ENCODE results near the gene CCDC18.
"Not testable (repeated sequence)": the region's sequence is repeated elsewhere in the genome, so short reads cannot be mapped to it uniquely, and the experiment has no call there.

The CCDC18 gene, protein sequence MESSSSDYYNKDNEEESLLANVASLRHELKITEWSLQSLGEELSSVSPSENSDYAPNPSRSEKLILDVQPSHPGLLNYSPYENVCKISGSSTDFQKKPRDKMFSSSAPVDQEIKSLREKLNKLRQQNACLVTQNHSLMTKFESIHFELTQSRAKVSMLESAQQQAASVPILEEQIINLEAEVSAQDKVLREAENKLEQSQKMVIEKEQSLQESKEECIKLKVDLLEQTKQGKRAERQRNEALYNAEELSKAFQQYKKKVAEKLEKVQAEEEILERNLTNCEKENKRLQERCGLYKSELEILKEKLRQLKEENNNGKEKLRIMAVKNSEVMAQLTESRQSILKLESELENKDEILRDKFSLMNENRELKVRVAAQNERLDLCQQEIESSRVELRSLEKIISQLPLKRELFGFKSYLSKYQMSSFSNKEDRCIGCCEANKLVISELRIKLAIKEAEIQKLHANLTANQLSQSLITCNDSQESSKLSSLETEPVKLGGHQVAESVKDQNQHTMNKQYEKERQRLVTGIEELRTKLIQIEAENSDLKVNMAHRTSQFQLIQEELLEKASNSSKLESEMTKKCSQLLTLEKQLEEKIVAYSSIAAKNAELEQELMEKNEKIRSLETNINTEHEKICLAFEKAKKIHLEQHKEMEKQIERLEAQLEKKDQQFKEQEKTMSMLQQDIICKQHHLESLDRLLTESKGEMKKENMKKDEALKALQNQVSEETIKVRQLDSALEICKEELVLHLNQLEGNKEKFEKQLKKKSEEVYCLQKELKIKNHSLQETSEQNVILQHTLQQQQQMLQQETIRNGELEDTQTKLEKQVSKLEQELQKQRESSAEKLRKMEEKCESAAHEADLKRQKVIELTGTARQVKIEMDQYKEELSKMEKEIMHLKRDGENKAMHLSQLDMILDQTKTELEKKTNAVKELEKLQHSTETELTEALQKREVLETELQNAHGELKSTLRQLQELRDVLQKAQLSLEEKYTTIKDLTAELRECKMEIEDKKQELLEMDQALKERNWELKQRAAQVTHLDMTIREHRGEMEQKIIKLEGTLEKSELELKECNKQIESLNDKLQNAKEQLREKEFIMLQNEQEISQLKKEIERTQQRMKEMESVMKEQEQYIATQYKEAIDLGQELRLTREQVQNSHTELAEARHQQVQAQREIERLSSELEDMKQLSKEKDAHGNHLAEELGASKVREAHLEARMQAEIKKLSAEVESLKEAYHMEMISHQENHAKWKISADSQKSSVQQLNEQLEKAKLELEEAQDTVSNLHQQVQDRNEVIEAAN (N-terminal part only)

DNA sequence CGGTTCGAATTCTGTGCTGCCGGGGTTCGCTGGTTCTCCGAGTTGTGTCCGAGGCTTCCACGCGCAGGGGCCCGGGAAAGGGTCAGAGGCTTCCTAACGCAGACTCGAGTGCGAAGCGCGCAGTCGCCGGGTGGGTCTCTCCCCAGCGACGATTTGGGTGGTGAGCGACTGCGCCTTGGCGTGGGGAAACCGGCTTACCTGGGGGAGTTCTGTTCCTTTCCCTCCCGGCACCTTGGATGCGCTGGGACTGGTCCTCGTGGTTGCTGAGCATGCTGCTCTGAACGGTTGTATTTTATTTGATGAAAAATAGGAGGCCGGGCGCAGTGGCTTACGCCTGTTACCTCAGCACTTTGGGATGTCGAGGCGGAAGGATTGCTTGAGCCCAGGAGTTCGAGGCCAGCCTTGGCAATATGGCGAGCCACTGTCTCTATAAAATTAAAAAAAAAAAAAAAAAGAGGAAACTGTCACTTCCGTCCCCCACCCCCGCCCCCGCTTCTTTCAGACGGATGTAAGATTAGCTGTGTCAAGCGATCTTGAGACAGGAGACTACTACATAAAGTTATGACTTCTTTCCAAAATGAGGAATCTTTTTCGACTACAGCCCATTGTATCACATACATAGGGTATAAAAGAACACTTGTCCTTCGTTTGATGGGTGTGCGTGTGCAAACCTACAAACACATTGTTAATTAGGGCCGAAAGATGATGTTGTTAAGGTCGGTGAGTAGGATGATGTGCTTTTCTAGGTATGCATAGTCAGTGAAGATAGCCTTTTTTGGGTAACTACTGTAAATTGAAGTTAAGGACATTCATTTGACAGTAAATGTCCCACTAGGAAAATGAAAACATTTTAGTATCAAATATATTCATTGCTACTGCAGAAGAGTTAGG lies at the start of gene CCDC18:
TSS of gene CCDC18 (plus strand) at position 2 of the 891 bp plus-strand sequence. CDS start 2,638 bp downstream, outside the sequence.
- DNase-seq (ENCODE audit: low read depth): peak; percentile 42

DNA sequence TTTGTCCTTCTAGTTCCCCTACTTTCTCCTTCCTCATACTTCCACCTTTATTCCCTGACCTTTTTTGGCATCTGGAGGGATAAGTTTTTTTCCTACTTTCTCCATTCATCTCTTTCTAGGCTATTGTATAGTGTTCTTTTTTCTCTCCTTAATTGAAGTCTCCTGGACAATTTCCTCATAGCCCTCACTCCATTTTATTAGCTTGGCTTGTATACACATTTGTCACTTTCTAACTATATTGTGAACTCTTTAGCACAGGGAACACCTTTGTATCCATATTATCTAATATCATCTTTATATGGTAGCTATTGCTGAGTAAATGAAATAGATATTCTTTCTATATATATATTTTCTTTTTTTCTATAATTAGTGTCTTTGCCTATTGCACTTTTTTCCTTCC lies 47.9 kb upstream of the CCDC18 start:
- DNase-seq (ENCODE audit: low read depth): no peak

DNA sequence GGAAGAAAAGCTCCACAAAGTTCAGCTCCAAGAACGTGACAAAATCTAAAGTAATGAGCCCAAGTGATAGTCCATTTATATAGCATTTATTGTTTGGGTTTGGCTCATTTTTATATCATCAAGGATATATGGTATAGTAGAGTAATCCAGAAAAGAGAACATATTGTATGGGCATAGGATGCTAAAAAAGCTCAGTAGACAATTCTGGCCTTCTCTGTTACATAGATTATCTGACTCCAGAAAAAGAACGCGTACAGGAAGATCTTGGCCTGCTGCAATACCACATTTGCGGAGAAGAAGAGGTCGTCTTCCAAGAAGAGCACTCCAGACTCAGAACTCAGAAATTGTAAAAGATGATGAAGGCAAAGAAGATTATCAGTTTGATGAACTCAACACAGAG lies 44.1 kb upstream of the CCDC18 start:
- DNase-seq (ENCODE audit: low read depth): no peak

DNA sequence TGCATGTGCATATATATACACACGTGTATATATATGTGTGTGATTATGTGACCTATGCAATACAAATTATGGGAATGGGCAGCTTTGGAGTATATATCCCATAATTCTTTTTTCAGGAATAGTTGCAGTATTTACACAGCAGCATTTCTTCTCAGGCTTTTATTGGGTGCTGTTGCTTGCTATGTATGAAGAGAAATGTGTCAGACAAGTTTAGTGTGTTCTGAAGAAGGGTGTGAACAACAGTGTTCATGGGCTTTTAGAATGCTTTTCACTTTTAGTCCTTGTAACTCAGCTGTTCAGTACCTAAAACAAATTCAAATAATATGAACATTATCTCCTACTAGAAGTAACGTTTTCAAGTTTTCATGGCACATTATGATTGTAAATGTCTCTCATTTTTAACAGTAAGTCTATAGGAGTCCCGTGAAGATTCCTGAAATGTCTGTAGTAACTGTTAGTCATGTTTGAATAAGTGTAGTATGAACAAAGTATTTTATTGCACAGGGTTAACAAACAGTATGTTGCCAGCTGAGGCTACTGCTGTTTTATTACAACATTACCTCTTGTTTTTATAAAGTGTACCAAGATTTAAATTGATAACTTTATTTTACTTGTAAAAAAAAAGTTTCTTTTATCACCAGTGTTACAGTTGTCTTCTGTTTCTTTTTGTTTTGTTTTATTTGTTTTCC lies 42.8 kb upstream of the CCDC18 start:
- DNase-seq (ENCODE audit: low read depth): no peak

DNA sequence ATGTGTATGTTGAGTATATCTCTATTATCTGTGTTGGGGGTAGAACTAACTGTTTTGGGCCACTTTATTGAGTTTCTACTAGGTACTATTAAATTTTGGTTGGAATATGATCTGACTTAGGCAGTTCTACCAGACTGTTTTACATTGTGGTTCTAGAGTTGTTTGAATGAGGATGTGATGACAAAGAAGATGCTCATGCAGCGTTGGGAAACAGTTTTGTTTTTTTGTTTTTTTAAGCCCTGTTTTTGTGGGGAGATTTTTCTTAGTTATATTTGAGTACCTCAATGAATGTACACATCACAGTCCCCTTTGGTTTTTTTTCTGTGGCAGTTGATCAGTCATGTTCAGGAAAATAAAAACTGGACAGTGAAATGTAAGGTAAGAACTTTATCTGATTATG lies 40.4 kb upstream of the CCDC18 start:
- DNase-seq (ENCODE audit: low read depth): no peak

DNA sequence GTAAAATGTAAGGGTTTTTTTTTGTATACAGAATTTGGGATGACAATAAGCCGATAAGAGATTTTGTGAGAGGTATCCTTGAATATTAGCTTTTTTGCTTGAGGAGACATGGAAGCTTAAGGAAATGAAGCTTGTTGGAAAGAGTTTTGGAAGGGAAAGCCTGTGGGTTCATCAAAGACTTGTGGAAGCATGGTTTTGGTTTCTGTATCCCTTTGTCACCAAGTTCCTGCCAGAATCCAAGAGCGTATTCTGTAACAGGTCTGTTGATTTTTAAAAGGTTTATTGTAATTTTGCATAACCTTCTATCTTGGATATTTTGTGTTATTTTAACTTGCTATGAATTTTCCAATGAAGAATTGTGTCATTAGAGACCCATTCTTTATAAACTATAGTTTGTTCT lies 38.4 kb upstream of the CCDC18 start:
- DNase-seq (ENCODE audit: low read depth): no peak

DNA sequence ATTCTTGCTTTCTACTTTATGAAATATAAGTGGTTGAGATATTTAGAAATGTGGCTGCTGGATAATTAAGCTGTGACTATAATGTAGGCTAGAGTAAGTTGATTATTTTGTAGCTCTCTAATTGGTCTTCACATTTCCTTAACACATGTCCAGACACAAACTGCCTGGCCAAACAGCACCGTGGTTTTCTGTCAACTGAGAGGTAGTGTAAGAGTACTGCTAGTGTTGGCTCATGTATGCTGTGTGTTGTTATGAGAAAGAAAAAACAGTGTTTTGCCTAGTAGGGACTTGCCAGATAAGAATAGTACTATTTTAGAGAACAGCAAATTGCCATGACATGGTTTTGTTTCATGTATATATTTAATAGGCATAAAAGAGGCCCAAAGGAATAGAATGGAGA lies 37.4 kb upstream of the CCDC18 start:
- DNase-seq (ENCODE audit: low read depth): no peak

DNA sequence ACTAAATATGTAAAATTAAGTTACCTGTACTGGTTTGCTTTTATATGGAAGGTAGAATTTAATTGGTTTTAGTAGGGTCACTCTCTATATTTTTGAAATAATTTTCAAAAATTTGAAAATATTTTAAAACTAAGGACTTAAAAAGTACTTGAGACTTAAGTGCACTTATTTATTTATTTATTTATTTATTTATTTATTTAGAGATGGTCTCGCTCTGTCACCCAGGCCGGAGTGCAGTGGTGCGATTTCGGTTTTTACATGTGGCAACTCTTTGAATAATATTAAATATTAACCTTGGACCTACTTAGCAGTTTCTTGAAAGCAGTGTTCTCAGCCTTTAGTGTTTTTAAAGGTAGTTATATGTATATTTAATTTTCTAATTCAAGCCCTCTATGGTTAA lies 36.8 kb upstream of the CCDC18 start:
- DNase-seq (ENCODE audit: low read depth): no peak

DNA sequence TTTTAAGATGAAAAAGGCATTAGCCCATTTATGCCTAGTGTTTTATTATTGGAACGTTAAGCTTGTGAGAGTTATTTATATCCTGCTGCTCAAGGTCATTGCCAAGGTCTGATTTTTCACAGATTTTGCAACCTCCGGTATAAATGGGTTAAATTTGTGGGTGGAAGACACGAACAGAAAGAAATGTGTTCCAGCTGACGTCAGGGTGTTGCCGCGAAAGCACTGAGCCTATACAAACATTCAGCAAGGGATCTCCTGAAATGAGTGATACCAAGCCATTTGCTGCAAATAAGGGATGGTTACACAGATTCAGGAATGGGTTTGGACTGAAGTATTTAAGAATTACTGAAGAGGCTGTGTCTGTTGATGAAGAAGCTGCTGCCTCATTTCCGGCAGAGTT lies 32.5 kb upstream of the CCDC18 start:
- DNase-seq (ENCODE audit: low read depth): no peak

DNA sequence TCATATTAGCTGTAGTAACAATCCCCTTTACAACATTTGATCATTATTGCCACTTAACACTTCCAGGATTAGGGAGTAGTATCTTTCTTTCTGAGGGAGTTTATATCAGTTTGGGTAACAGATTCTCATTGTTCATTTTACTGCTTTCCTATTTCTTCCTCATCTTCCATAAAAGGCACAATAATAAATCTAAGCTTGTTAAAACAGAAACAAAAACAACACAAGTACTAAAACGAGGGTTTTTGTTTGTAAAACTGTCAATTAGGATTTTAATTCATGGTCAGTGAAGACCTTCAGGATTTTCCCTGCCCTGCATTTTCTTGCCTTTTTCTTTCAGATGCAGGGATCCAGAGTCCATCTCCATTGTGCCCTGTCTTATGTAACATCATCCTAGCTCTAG lies 29.8 kb upstream of the CCDC18 start:
- DNase-seq (ENCODE audit: low read depth): no peak

DNA sequence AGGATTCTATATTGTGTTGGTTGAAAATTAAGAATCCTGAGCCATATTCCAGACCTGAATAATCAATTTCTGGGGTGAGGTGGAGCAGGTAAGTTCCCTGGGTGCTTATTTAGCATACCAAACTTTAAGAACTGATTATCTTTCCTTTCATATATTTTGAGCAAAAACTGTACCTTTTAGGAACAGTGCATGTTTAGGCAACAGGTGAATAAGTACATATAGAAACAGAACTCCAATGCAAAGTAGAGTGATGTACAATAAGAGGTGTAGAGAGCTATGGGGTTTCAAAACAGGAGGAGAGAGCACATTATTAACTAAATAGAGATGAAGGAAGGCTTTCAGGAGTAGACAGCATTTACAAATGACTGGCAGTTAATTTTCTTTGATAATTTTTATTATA lies 29.1 kb upstream of the CCDC18 start:
- no peak for DNase-seq (ENCODE audit: low read depth)

DNA sequence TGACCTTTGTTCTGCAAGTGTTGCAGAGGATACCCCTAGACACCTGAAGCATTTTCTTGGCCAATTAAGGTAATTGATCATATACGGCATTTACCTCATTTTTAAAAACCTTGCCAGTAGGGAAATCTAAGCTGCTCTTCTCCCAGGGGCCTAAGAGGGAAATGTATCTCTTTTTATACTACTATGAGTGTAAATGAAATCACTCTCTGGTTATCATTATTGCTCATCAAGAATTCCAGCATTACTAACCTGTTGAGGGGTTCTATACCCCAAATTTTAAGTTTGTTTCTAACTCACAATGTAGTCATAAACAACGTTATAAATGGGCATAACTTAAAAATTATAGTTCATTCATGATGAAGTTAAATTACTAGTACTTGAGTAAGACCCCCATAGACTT lies 27.7 kb upstream of the CCDC18 start:
- no peak for DNase-seq (ENCODE audit: low read depth)

DNA sequence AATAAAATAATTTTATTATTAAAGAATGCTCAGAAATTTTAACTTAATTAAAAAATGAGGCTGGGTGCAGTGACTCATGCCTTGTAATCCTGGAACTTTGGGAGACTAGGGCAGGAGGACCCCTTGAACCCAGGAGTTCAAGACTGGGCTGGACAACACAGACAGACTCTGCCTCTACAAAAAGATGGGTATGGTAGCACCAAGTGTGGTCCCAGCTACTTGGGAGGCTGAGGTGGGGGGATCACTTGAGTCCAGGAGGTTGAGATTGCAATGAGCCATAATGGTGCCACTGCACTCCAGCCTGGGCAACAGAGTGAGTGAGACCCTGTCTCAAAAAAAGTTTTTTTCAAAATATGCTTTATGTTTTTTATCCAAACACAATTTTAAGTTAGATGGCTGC lies 25.6 kb upstream of the CCDC18 start:
- DNase-seq (ENCODE audit: low read depth): no peak

DNA sequence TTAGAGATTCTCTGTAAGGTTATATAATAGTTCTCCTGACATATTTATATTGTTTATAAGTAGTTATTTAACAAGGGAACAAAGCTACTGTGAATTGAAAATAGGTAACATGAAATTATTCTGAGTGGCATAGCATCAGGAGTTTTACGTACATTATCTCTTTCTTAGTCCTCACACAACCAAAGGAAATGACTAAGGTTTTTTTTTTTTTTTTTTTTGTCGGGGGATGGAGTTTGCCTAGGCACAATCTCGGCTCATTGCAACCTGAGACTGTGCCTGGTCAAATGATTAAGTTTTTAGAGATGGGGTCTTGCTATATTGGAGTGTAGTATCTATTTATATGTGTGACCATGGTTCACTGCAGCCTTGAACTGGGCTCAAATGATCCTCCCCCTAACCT lies 25.2 kb upstream of the CCDC18 start:
- no peak for DNase-seq (ENCODE audit: low read depth)

DNA sequence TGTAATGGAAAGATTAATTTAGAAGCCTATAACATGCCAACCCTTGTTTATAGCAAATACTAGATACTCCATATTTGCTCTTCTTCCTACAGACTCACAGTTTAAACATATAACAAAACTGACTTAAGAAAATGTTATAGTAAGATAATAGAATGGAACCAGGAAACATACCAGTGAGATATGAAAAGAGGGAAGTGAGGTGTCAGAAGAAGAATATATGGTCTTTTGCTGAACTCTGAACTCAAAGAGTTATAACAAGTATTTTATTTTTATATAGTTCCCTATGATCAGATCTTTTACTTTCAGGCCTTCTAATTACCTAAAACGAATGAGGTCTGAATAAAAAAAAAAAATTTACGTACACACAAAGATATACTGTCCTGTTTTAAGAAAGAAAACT lies 21.2 kb upstream of the CCDC18 start:
- DNase-seq (ENCODE audit: low read depth): no peak

DNA sequence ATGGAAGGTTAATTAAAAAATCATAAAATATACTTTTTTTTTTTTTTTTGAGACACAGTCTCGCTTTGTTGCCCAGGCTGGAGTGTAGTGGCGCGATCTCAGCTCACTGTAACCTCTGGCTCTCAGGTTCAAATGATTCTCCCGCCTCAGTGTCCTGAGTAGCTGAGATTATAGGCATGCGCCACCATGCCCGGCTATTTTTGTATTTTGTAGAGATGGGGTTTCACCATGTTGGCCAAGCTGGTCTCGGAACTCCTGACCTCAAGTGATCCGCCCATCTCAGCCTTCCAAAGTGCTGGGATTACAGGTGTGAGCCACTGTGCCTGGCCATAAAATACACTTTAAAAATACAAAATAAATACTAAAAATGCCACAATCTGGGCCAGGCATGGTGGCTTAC lies 17.2 kb upstream of the CCDC18 start:
- DNase-seq (ENCODE audit: low read depth): not testable (repeated sequence)

DNA sequence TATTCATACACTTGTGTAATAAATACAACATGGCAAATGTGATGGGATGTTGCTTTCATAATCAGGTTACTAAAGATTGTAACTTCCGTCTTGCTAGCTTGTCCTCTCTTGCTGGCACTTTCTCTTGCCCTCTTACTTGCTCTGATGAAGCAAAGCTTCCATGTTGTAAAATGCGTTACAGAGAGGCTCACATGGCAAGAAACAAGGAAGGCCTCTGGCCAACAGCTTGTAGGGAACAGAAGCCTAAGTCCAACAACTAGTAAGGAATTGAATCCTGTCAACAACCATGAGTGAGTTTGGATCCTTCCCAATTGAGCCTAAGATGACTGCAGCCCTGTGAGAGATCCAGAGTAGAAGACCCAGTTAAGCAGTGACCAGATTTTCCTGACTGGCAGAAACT lies 15.7 kb upstream of the CCDC18 start:
- DNase-seq (ENCODE audit: low read depth): no peak

DNA sequence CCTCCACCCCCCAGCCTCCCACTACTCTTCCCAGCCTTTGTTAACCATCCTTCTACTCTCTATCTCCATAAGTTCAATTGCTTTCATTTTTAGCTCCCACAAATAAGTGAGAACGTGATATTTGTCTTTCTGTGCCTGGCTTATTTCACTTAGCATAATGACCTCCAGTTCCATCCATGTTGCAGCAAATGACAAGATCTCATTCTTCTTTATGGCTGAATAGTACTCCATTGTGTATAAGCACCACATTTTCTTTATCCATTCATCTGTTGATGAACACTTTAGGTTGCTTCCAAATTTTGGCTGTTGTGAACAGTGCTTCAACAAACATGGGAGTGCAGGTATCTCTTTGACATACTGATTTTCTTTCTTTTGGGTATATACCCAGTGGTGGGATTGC lies 14.6 kb upstream of the CCDC18 start:
- not testable (repeated sequence) for DNase-seq (ENCODE audit: low read depth)

DNA sequence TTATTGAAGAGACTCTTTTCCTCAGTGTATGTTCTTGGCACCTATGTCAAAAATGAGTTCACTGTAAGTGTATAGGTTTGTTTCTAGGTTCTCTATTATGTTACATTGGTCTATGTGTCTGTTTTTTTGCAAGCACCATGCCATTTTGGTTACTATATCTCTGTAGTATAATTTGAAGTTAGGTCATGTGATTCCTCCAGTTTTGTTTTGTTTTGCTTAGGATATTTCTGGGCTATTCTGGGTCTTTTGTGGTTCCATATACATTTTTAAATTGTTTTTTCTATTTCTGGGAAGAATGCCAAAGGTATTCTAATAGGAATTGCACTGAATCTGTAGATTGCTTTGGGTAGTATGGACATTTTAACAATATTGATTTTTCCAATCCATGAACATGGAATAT lies 13.5 kb upstream of the CCDC18 start:
- DNase-seq (ENCODE audit: low read depth): no peak

DNA sequence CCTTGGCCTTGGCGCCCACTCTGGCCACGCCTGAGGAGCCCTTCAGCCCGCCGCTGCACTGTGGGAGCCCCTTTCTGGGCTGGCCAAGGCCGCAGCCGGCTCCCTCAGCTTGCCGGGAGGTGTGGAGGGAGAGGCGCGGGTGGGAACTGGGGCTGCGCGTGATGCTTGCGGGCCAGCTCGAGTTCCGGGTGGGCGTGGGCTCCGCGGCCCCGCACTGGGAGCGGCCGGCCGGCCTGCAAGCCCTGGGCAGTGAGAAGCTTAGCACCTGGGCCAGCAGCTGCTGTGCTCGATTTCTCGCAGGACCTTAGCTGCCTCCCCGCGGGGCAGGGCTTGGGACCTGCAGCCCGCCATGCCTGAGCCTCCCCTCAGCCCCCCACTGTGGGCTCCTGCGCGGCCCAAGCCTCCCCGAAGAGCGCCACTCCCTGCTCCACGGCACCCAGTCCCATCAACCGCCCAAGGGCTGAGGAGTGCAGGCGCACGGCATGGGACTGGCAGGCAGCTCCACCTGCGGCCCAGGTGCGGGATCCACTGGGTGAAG lies 10.3 kb upstream of the CCDC18 start:
- DNase-seq (ENCODE audit: low read depth): not testable (repeated sequence)

All from activated T-cell treated with anti-CD3 and anti-CD28 coated beads for 1 hour (primary cell).